HG02885 (cell line): ENCODE data around the gene KDF1.
A peak's percentile ranks its signal among the peaks of the same experiment; 100 is the strongest.
"Not testable (repeated sequence)": the region's sequence is repeated elsewhere in the genome, so short reads cannot be mapped to it uniquely, and the experiment has no call there.

Experiments
- ATAC-seq: cut with Tn5 transposase; IDR thresholded peaks from one replicate; pipeline ENCODE4 v1.9.1; 2021; ENCODE audit warnings: mild to moderate bottlenecking; ENCODE audit not compliant: unreplicated experiment, poor library complexity

Gene KDF1

GRCh38 chr1:26994787-26995517, 34.7 kb upstream of the KDF1 start:
- ATAC-seq, result no peak

- peak; percentile 27 for ATAC-seq
Measured at GRCh38 chr1:26994020-26994786, 33.9 kb upstream of the KDF1 start.

- ATAC-seq, result peak; percentile 56
Measured at GRCh38 chr1:26993237-26994019, 33.2 kb upstream of the KDF1 start, which contains the start of gene TRNP1. Gene TRNP1 (plus strand): TSS chr1:26993692. CDS start chr1:26993787, 95 bp downstream.

- no peak for ATAC-seq
Measured at GRCh38 chr1:26991310-26992116, 31.2 kb upstream of the KDF1 start.

- ATAC-seq, result not testable (repeated sequence)
Measured at GRCh38 chr1:26989403-26990109, 29.3 kb upstream of the KDF1 start.

GRCh38 chr1:26986658-26987057, 26.4 kb upstream of the KDF1 start:
- ATAC-seq, result no peak

- ATAC-seq, result no peak
Measured at GRCh38 chr1:26984291-26984690, 24.0 kb upstream of the KDF1 start.

- no peak for ATAC-seq
Measured at GRCh38 chr1:26983863-26984262, 23.6 kb upstream of the KDF1 start.

GRCh38 chr1:26981146-26981846, 21.0 kb upstream of the KDF1 start:
- ATAC-seq, result no peak

- ATAC-seq, result no peak
Measured at GRCh38 chr1:26978901-26979300, 18.6 kb upstream of the KDF1 start.

GRCh38 chr1:26976621-26977510, 16.6 kb upstream of the KDF1 start:
- ATAC-seq, result no peak

GRCh38 chr1:26972821-26973220, 12.6 kb upstream of the KDF1 start:
- no peak for ATAC-seq

- no peak for ATAC-seq
Measured at GRCh38 chr1:26972390-26972789, 12.1 kb upstream of the KDF1 start.

GRCh38 chr1:26971590-26971989, 11.3 kb upstream of the KDF1 start:
- ATAC-seq, result no peak

GRCh38 chr1:26970810-26971209, 10.5 kb upstream of the KDF1 start:
- ATAC-seq, result no peak

GRCh38 chr1:26965628-26966027, 5.4 kb upstream of the KDF1 start:
- ATAC-seq, result no peak

- no peak for ATAC-seq
Measured at GRCh38 chr1:26965213-26965612, 4.9 kb upstream of the KDF1 start.

- ATAC-seq, result no peak
Measured at GRCh38 chr1:26961826-26962225, 1.6 kb upstream of the KDF1 start.
